ENCODE measurements around the gene PARD6B. TPM values are rescaled to one million over a fixed set of nuclear protein-coding genes. Genes with fewer than 3 reads are reported as not detected.
"Not testable (repeated sequence)": the region's sequence is repeated elsewhere in the genome, so short reads cannot be mapped to it uniquely, and the experiment has no call there.

Gene PARD6B
- total RNA-seq, 1 donor from 2014 or later = 13.1 TPM

GRCh38 chr20:50762045-50762422 lies 30.7 kb downstream of the PARD6B start:
- Histone ChIP-seq H3K27ac (ENCODE audit: low read depth, low read length) (peak overlapping the region; percentile 63), H3K4me2 (ENCODE audit: low read length) (peak overlapping the region; percentile 68), H3K27me3 (ENCODE audit: insufficient read depth, low read length) (no peaks in the 10 kb centered on the region), H3K4me3 (ENCODE audit: insufficient read depth, low read depth, low read length) (no peak overlapping the region), H4K20me1 (ENCODE audit: insufficient read depth, low read length) (no peaks in the 10 kb centered on the region), H3K4me1 (ENCODE audit: insufficient read depth, low read length) (peaks cover 27% of the 10 kb centered on the region), H3K79me2 (ENCODE audit: insufficient read depth, low read length) (no peaks in the 10 kb centered on the region), H3K9me3 (ENCODE audit: insufficient read depth, low read depth, low read length) (no peaks in the 10 kb centered on the region), H2AFZ (ENCODE audit: low read depth, low read length) (no peak overlapping the region), H3K9ac (ENCODE audit: low read length) (peak overlapping the region; percentile 38), H3K36me3 (ENCODE audit: insufficient read depth, low read length) (no peaks in the 10 kb centered on the region)
- TF ChIP-seq EZH2 (IDR thresholded peaks at IDR 0.05; ENCODE audit: insufficient read depth, low read length) = no peak
- TF ChIP-seq CTCF (IDR thresholded peaks at IDR 0.05; ENCODE audit: insufficient read depth, low read depth, low read length) = no peak
- H3K4me3 Mint-ChIP-seq (ENCODE audit: unreplicated experiment) = peak overlapping the region; percentile 9
- peak overlapping the region; percentile 86 for H3K27ac Mint-ChIP-seq (ENCODE audit: unreplicated experiment)
- no peaks in the 10 kb centered on the region for H3K9me3 Mint-ChIP-seq (ENCODE audit: unreplicated experiment)
- H3K36me3 Mint-ChIP-seq (ENCODE audit: low read depth, unreplicated experiment) = no peaks in the 10 kb centered on the region
- no peaks in the 10 kb centered on the region for H3K27me3 Mint-ChIP-seq (ENCODE audit: low read depth, unreplicated experiment)
- DNase-seq (ENCODE audit: low read depth) = no peak
- H3K4me1 Mint-ChIP-seq (ENCODE audit: low read depth, unreplicated experiment) = peaks cover 21% of the 10 kb centered on the region
- no peak for FAIRE-seq

GRCh38 chr20:50762435-50763220 lies 31.2 kb downstream of the PARD6B start:
- peak overlapping the region; percentile 38 for H3K9ac ChIP-seq (ENCODE audit: low read length)
- FAIRE-seq (no peak), DNase-seq (ENCODE audit: low read depth) (peak; percentile 62)
- TF ChIP-seq EZH2 (IDR thresholded peaks at IDR 0.05; ENCODE audit: insufficient read depth, low read length) = no peak
- TF ChIP-seq CTCF (IDR thresholded peaks at IDR 0.05; ENCODE audit: insufficient read depth, low read depth, low read length) = no peak
- no peaks in the 10 kb centered on the region for H3K9me3 ChIP-seq (ENCODE audit: insufficient read depth, low read depth, low read length)
- H3K79me2 ChIP-seq (ENCODE audit: insufficient read depth, low read length) = no peaks in the 10 kb centered on the region
- H3K36me3 ChIP-seq (ENCODE audit: insufficient read depth, low read length) = no peaks in the 10 kb centered on the region
- H3K4me1 Mint-ChIP-seq (ENCODE audit: low read depth, unreplicated experiment) = peaks cover 25% of the 10 kb centered on the region
- no peak overlapping the region for H3K4me3 ChIP-seq (ENCODE audit: insufficient read depth, low read depth, low read length)
- H3K4me2 ChIP-seq (ENCODE audit: low read length) = peak overlapping the region; percentile 68
- peak overlapping the region; percentile 63 for H3K27ac ChIP-seq (ENCODE audit: low read depth, low read length)
- no peaks in the 10 kb centered on the region for H3K36me3 Mint-ChIP-seq (ENCODE audit: low read depth, unreplicated experiment)
- H2AFZ ChIP-seq (ENCODE audit: low read depth, low read length) = peak overlapping the region; percentile 38
- H3K9me3 Mint-ChIP-seq (ENCODE audit: unreplicated experiment) = no peaks in the 10 kb centered on the region
- peaks cover 27% of the 10 kb centered on the region for H3K4me1 ChIP-seq (ENCODE audit: insufficient read depth, low read length)
- peak overlapping the region; percentile 86 for H3K27ac Mint-ChIP-seq (ENCODE audit: unreplicated experiment)
- H4K20me1 ChIP-seq (ENCODE audit: insufficient read depth, low read length) = no peaks in the 10 kb centered on the region
- H3K27me3 ChIP-seq (ENCODE audit: insufficient read depth, low read length) = no peaks in the 10 kb centered on the region
- H3K27me3 Mint-ChIP-seq (ENCODE audit: low read depth, unreplicated experiment) = no peaks in the 10 kb centered on the region
- H3K4me3 Mint-ChIP-seq (ENCODE audit: unreplicated experiment) = no peak overlapping the region

GRCh38 chr20:50763550-50764458 lies 32.4 kb downstream of the PARD6B start:
- not testable (repeated sequence) for DNase-seq (ENCODE audit: low read depth); H3K4me3 Mint-ChIP-seq (ENCODE audit: unreplicated experiment); H2AFZ ChIP-seq (ENCODE audit: low read depth, low read length); H3K4me2 ChIP-seq (ENCODE audit: low read length); H3K36me3 Mint-ChIP-seq (ENCODE audit: low read depth, unreplicated experiment); H3K9me3 ChIP-seq (ENCODE audit: insufficient read depth, low read depth, low read length); H3K9me3 Mint-ChIP-seq (ENCODE audit: unreplicated experiment); H3K4me3 ChIP-seq (ENCODE audit: insufficient read depth, low read depth, low read length); H3K27ac Mint-ChIP-seq (ENCODE audit: unreplicated experiment); H3K9ac ChIP-seq (ENCODE audit: low read length); H3K79me2 ChIP-seq (ENCODE audit: insufficient read depth, low read length); H3K27me3 Mint-ChIP-seq (ENCODE audit: low read depth, unreplicated experiment); H4K20me1 ChIP-seq (ENCODE audit: insufficient read depth, low read length); FAIRE-seq; H3K27ac ChIP-seq (ENCODE audit: low read depth, low read length); H3K36me3 ChIP-seq (ENCODE audit: insufficient read depth, low read length); H3K27me3 ChIP-seq (ENCODE audit: insufficient read depth, low read length)
- peaks cover 22% of the 10 kb centered on the region for H3K4me1 ChIP-seq (ENCODE audit: insufficient read depth, low read length)
- H3K4me1 Mint-ChIP-seq (ENCODE audit: low read depth, unreplicated experiment) = peaks cover 23% of the 10 kb centered on the region

- H3K4me3 Mint-ChIP-seq (ENCODE audit: unreplicated experiment); H3K36me3 Mint-ChIP-seq (ENCODE audit: low read depth, unreplicated experiment); H3K4me3 ChIP-seq (ENCODE audit: insufficient read depth, low read depth, low read length); H3K9me3 Mint-ChIP-seq (ENCODE audit: unreplicated experiment); H2AFZ ChIP-seq (ENCODE audit: low read depth, low read length); H3K27me3 Mint-ChIP-seq (ENCODE audit: low read depth, unreplicated experiment); H3K9ac ChIP-seq (ENCODE audit: low read length); H3K36me3 ChIP-seq (ENCODE audit: insufficient read depth, low read length); H3K27me3 ChIP-seq (ENCODE audit: insufficient read depth, low read length); H3K4me2 ChIP-seq (ENCODE audit: low read length); FAIRE-seq; H4K20me1 ChIP-seq (ENCODE audit: insufficient read depth, low read length); H3K9me3 ChIP-seq (ENCODE audit: insufficient read depth, low read depth, low read length); H3K79me2 ChIP-seq (ENCODE audit: insufficient read depth, low read length); H3K27ac Mint-ChIP-seq (ENCODE audit: unreplicated experiment); DNase-seq (ENCODE audit: low read depth); H3K27ac ChIP-seq (ENCODE audit: low read depth, low read length): not testable (repeated sequence)
- peaks cover 22% of the 10 kb centered on the region for H3K4me1 ChIP-seq (ENCODE audit: insufficient read depth, low read length)
- H3K4me1 Mint-ChIP-seq (ENCODE audit: low read depth, unreplicated experiment) = peaks cover 23% of the 10 kb centered on the region
These were observed 33.9 kb downstream of the PARD6B start for GRCh38 chr20:50765251-50765650.

Data from astrocyte (in vitro differentiated cells and primary cell).